ENCODE results near the gene TRAIP.

Gene TRAIP

GRCh38 chr3:49812916-49813496 is 43.4 kb downstream of the TRAIP start:
- DNase-seq, result no peak

GRCh38 chr3:49807431-49808114 is 48.8 kb downstream of the TRAIP start:
- DNase-seq, result no peak

- DNase-seq, result no peak
Measured at GRCh38 chr3:49806850-49807249, 49.5 kb downstream of the TRAIP start.

GRCh38 chr3:49805897-49806701 is 50.3 kb downstream of the TRAIP start:
- no peak for DNase-seq

- DNase-seq, result no peak
Measured at GRCh38 chr3:49805367-49805782, 51.0 kb downstream of the TRAIP start.

GRCh38 chr3:49804141-49805041 is 52.0 kb downstream of the TRAIP start:
- no peak for DNase-seq

- peak; percentile 43 for DNase-seq
Measured at GRCh38 chr3:49803465-49804140, 52.8 kb downstream of the TRAIP start.

GRCh38 chr3:49802719-49803464 is 53.5 kb downstream of the TRAIP start, which contains the start of gene INKA1:
INKA1 (plus strand) TSS chr3:49803261; CDS start chr3:49803393, 132 bp downstream.
- DNase-seq, result peak; percentile 90

- no peak for DNase-seq
Measured at GRCh38 chr3:49801160-49801559, 55.2 kb downstream of the TRAIP start.

- no peak for DNase-seq
Measured at GRCh38 chr3:49799761-49800160, 56.6 kb downstream of the TRAIP start, which contains the start of gene CDHR4. CDHR4 (minus strand) TSS chr3:49799873; CDS start chr3:49799812, 61 bp downstream.

GRCh38 chr3:49799105-49799504 is 57.3 kb downstream of the TRAIP start:
- DNase-seq, result no peak

GRCh38 chr3:49794926-49795905 is 61.1 kb downstream of the TRAIP start:
- no peak for DNase-seq

- no peak for DNase-seq
Measured at GRCh38 chr3:49794431-49794830, 61.9 kb downstream of the TRAIP start.

GRCh38 chr3:49793486-49794085 is 62.8 kb downstream of the TRAIP start:
- DNase-seq, result no peak

- DNase-seq, result no peak
Measured at GRCh38 chr3:49792371-49793150, 63.8 kb downstream of the TRAIP start.

GRCh38 chr3:49791571-49791970 is 64.8 kb downstream of the TRAIP start:
- no peak for DNase-seq

- DNase-seq, result no peak
Measured at GRCh38 chr3:49790626-49791411, 65.5 kb downstream of the TRAIP start.

GRCh38 chr3:49788056-49788455 is 68.3 kb downstream of the TRAIP start:
- DNase-seq, result no peak

Measured in CD4-positive, alpha-beta T cell treated with Interleukin-17A for 1 hour (primary cell).